ENCODE results near the gene ZBTB17. TPM values are rescaled to one million over a fixed set of nuclear protein-coding genes. Genes with fewer than 3 reads are reported as not detected.

ZBTB17 gene
- total RNA-seq, 1 donor from 2014 or later: 19.5 TPM

GRCh38 chr1:15966956-15967344 is 9.0 kb downstream of the ZBTB17 start:
- peaks cover 7% of the 10 kb centered on the region for H3K27me3 ChIP-seq
- Mint-ChIP-seq H3K27me3 (ENCODE audit: insufficient read depth, low read depth) (peaks cover 11% of the 10 kb centered on the region), H3K4me1 (peaks cover 28% of the 10 kb centered on the region), H3K27ac (no peak overlapping the region), H3K4me3 (no peak overlapping the region), H3K36me3 (peaks cover 37% of the 10 kb centered on the region), H3K9me3 (peaks cover 14% of the 10 kb centered on the region)
- H3K4me2 ChIP-seq: no peak overlapping the region
- no peaks in the 10 kb centered on the region for H3K9me3 ChIP-seq (ENCODE audit: low read depth)
- no peak overlapping the region for H2AFZ ChIP-seq (replicated peaks)
- no peaks in the 10 kb centered on the region for H3K79me2 ChIP-seq (ENCODE audit: low read depth)
- TF ChIP-seq CTCF (IDR thresholded peaks at IDR 0.05) (no peak), EZH2 (IDR thresholded peaks at IDR 0.05) (no peak), EZH2phosphoT487 (IDR thresholded peaks at IDR 0.05) (no peak)
- peaks cover 7% of the 10 kb centered on the region for H3K36me3 ChIP-seq
- peaks cover 36% of the 10 kb centered on the region for H4K20me1 ChIP-seq (ENCODE audit: low read depth)
- H3F3A ChIP-seq (ENCODE audit: low read depth): peaks cover 7% of the 10 kb centered on the region
- H3K9ac ChIP-seq: no peak overlapping the region
- H3K4me1 ChIP-seq: no peaks in the 10 kb centered on the region
- no peak overlapping the region for H3K27ac ChIP-seq
- DNase-seq (ENCODE audit: low spot score): no peak
- H3K4me3 ChIP-seq: no peak overlapping the region

- Mint-ChIP-seq H3K36me3 (peaks cover 34% of the 10 kb centered on the region), H3K27ac (no peak overlapping the region)
- H2AFZ ChIP-seq (replicated peaks): no peak overlapping the region
Measured at GRCh38 chr1:15966081-15966955, 9.6 kb downstream of the ZBTB17 start.

GRCh38 chr1:15965228-15965767 is 10.6 kb downstream of the ZBTB17 start:
- Histone ChIP-seq H4K20me1 (ENCODE audit: low read depth) (peaks cover 53% of the 10 kb centered on the region), H3K4me3 (no peak overlapping the region)

More at GRCh38 chr1:15966081-15966955, 9.6 kb downstream of the ZBTB17 start:
- Histone ChIP-seq H3K9me3 (ENCODE audit: low read depth) (no peaks in the 10 kb centered on the region), H3K9ac (no peak overlapping the region), H3F3A (ENCODE audit: low read depth) (peaks cover 14% of the 10 kb centered on the region), H4K20me1 (ENCODE audit: low read depth) (peaks cover 42% of the 10 kb centered on the region), H3K4me2 (no peak overlapping the region), H3K27me3 (peaks cover 7% of the 10 kb centered on the region), H3K36me3 (peaks cover 7% of the 10 kb centered on the region), H3K4me3 (no peak overlapping the region), H3K27ac (no peak overlapping the region), H3K79me2 (ENCODE audit: low read depth) (no peaks in the 10 kb centered on the region), H3K4me1 (peaks cover 6% of the 10 kb centered on the region)
- H3K4me3 Mint-ChIP-seq: no peak overlapping the region
- H3K4me1 Mint-ChIP-seq: peaks cover 34% of the 10 kb centered on the region
- H3K27me3 Mint-ChIP-seq (ENCODE audit: insufficient read depth, low read depth): peaks cover 11% of the 10 kb centered on the region
- TF ChIP-seq EZH2phosphoT487 (IDR thresholded peaks at IDR 0.05) (no peak), CTCF (IDR thresholded peaks at IDR 0.05) (no peak), EZH2 (IDR thresholded peaks at IDR 0.05) (no peak)
- DNase-seq (ENCODE audit: low spot score): no peak
- peaks cover 14% of the 10 kb centered on the region for H3K9me3 Mint-ChIP-seq

More at GRCh38 chr1:15965228-15965767, 10.6 kb downstream of the ZBTB17 start:
- Histone ChIP-seq H3K79me2 (ENCODE audit: low read depth) (no peaks in the 10 kb centered on the region), H3K9me3 (ENCODE audit: low read depth) (no peaks in the 10 kb centered on the region), H3K4me1 (peaks cover 9% of the 10 kb centered on the region), H3F3A (ENCODE audit: low read depth) (peaks cover 18% of the 10 kb centered on the region), H3K36me3 (peaks cover 7% of the 10 kb centered on the region), H3K4me2 (no peak overlapping the region), H3K27me3 (peaks cover 16% of the 10 kb centered on the region), H3K9ac (no peak overlapping the region), H2AFZ (replicated peaks) (no peak overlapping the region), H3K27ac (no peak overlapping the region)
- H3K4me3 Mint-ChIP-seq: no peak overlapping the region
- H3K27ac Mint-ChIP-seq: no peak overlapping the region
- TF ChIP-seq EZH2phosphoT487 (IDR thresholded peaks at IDR 0.05) (no peak), EZH2 (IDR thresholded peaks at IDR 0.05) (no peak), CTCF (IDR thresholded peaks at IDR 0.05) (no peak)
- peaks cover 45% of the 10 kb centered on the region for H3K4me1 Mint-ChIP-seq
- H3K27me3 Mint-ChIP-seq (ENCODE audit: insufficient read depth, low read depth): peaks cover 11% of the 10 kb centered on the region
- peaks cover 13% of the 10 kb centered on the region for H3K9me3 Mint-ChIP-seq
- DNase-seq (ENCODE audit: low spot score): no peak
- peaks cover 29% of the 10 kb centered on the region for H3K36me3 Mint-ChIP-seq

Measured in neural progenitor cell (in vitro differentiated cells).